ENCODE data around the gene TFF3.
"Not testable (repeated sequence)": the region's sequence is repeated elsewhere in the genome, so short reads cannot be mapped to it uniquely, and the experiment has no call there.

TFF3 gene

GRCh38 chr21:42295845-42296244, 19.4 kb downstream of the TFF3 start:
- no peak for DNase-seq
- in situ Hi-C loops (cut with HindIII; ENCODE audit: low pct_ligation_motif_present, low pct_unique_long_range_greater_than_20kb, low sequenced_read_pairs) = no loop called here

GRCh38 chr21:42294273-42294880, 20.8 kb downstream of the TFF3 start:
- no peak for DNase-seq
- in situ Hi-C loops (cut with HindIII; ENCODE audit: low pct_ligation_motif_present, low pct_unique_long_range_greater_than_20kb, low sequenced_read_pairs) = no loop called here

GRCh38 chr21:42293649-42294272, 21.4 kb downstream of the TFF3 start:
- in situ Hi-C loops (cut with HindIII; ENCODE audit: low pct_ligation_motif_present, low pct_unique_long_range_greater_than_20kb, low sequenced_read_pairs) = no loop called here
- DNase-seq = no peak

- in situ Hi-C loops (cut with HindIII; ENCODE audit: low pct_ligation_motif_present, low pct_unique_long_range_greater_than_20kb, low sequenced_read_pairs); DNase-seq: not testable (repeated sequence)
These were observed 22.6 kb downstream of the TFF3 start for GRCh38 chr21:42292563-42293142.

GRCh38 chr21:42291751-42292562, 23.3 kb downstream of the TFF3 start:
- in situ Hi-C loops (cut with HindIII; ENCODE audit: low pct_ligation_motif_present, low pct_unique_long_range_greater_than_20kb, low sequenced_read_pairs) = no loop called here

GRCh38 chr21:42291003-42291750, 24.0 kb downstream of the TFF3 start:
- in situ Hi-C loops (cut with HindIII; ENCODE audit: low pct_ligation_motif_present, low pct_unique_long_range_greater_than_20kb, low sequenced_read_pairs) = no loop called here
- DNase-seq = no peak

More at GRCh38 chr21:42291751-42292562, 23.3 kb downstream of the TFF3 start:
- no peak for DNase-seq

GRCh38 chr21:42290505-42290904, 24.7 kb downstream of the TFF3 start:
- DNase-seq = no peak
- in situ Hi-C loops (cut with HindIII; ENCODE audit: low pct_ligation_motif_present, low pct_unique_long_range_greater_than_20kb, low sequenced_read_pairs) = no loop called here

GRCh38 chr21:42289926-42290325, 25.3 kb downstream of the TFF3 start:
- no peak for DNase-seq
- in situ Hi-C loops (cut with HindIII; ENCODE audit: low pct_ligation_motif_present, low pct_unique_long_range_greater_than_20kb, low sequenced_read_pairs) = no loop called here

GRCh38 chr21:42288962-42289361, 26.2 kb downstream of the TFF3 start:
- in situ Hi-C loops (cut with HindIII; ENCODE audit: low pct_ligation_motif_present, low pct_unique_long_range_greater_than_20kb, low sequenced_read_pairs) = no loop called here
- no peak for DNase-seq

GRCh38 chr21:42287193-42288083, 27.8 kb downstream of the TFF3 start:
- DNase-seq = no peak
- in situ Hi-C loops (cut with HindIII; ENCODE audit: low pct_ligation_motif_present, low pct_unique_long_range_greater_than_20kb, low sequenced_read_pairs) = no loop called here

GRCh38 chr21:42286416-42286815, 28.8 kb downstream of the TFF3 start:
- DNase-seq = no peak
- in situ Hi-C loops (cut with HindIII; ENCODE audit: low pct_ligation_motif_present, low pct_unique_long_range_greater_than_20kb, low sequenced_read_pairs) = no loop called here

- DNase-seq = no peak
- in situ Hi-C loops (cut with HindIII; ENCODE audit: low pct_ligation_motif_present, low pct_unique_long_range_greater_than_20kb, low sequenced_read_pairs) = no loop called here
These were observed 29.5 kb downstream of the TFF3 start for GRCh38 chr21:42285569-42286245.

- DNase-seq = no peak
- in situ Hi-C loops (cut with HindIII; ENCODE audit: low pct_ligation_motif_present, low pct_unique_long_range_greater_than_20kb, low sequenced_read_pairs) = no loop called here
These were observed 32.5 kb downstream of the TFF3 start for GRCh38 chr21:42282715-42283114.

- DNase-seq = no peak
- in situ Hi-C loops (cut with HindIII; ENCODE audit: low pct_ligation_motif_present, low pct_unique_long_range_greater_than_20kb, low sequenced_read_pairs) = no loop called here
These were observed 33.2 kb downstream of the TFF3 start for GRCh38 chr21:42282021-42282420.

- DNase-seq = no peak
- in situ Hi-C loops (cut with HindIII; ENCODE audit: low pct_ligation_motif_present, low pct_unique_long_range_greater_than_20kb, low sequenced_read_pairs) = no loop called here
These were observed 34.0 kb downstream of the TFF3 start for GRCh38 chr21:42281181-42281680.

GRCh38 chr21:42280356-42281180, 34.6 kb downstream of the TFF3 start:
- DNase-seq = no peak
- in situ Hi-C loops (cut with HindIII; ENCODE audit: low pct_ligation_motif_present, low pct_unique_long_range_greater_than_20kb, low sequenced_read_pairs) = no loop called here

All from ACHN (cell line).